Amniotic epithelial cell (primary cell): ENCODE measurements around the gene IKZF2.
A peak's percentile ranks its signal among the peaks of the same experiment; 100 is the strongest.

Source experiments
- DNase-seq: peaks from one replicate; pipeline ENCODE4 v3.0.0-alpha.2; 2010; ENCODE audit warnings: low read depth

The IKZF2 gene

DNA sequence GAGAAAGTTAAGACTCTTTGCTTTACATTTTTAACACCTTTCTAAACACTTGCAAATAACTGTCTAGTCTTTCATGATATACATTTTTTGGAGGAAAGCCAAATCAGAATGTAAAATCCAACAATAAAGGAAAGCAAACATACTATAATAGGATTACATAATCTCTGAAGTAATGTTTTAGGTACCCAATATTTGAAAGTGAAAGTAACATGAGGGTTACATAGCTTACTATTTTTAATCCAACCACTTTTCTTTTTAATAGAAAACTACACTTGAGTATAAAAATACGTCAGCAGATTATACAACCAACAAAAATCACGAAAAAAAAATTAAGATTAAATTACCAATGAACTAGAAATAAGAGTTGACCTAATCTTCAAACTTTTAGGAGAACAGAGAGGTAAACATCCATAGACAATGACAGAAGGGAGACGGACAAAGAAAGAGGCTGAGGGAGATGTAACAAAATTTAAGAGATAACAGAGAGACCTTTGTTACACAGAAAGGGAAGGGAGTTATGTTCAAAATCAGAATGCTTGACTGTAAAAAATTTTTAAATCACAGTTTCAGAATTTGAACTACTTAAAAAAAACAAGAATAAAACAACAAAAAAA lies 150.0 kb downstream of the IKZF2 start:
- DNase-seq, result no peak

- DNase-seq, result peak; percentile 68
Observed at GRCh38 chr2:212998626-212999359, 152.6 kb downstream of the IKZF2 start.

DNA sequence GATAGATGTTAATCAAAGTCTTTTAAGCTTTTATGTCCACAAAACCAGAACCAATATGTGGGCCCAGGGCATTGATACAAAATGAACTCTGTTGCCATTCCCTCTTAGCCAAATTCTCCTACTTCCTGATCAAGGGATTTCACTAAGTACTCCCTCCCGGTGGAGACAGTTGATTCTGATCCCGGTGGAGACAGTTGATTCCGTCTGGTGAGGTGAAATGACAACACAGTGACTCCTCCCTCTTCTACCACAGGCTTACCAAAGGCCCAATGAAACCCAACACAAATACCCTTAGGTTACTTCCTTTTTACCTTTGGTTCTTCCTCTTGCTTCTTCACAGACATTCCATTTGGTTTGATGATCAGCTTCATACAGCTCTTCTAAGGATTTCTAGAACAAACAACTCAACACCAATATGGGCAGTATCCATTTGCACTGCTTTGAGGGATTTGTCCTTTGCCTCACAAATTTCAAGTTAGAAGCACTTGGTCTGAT lies 153.8 kb downstream of the IKZF2 start:
- no peak for DNase-seq

GRCh38 chr2:212995920-212996319 lies 155.5 kb downstream of the IKZF2 start:
- DNase-seq, result peak; percentile 34

DNA sequence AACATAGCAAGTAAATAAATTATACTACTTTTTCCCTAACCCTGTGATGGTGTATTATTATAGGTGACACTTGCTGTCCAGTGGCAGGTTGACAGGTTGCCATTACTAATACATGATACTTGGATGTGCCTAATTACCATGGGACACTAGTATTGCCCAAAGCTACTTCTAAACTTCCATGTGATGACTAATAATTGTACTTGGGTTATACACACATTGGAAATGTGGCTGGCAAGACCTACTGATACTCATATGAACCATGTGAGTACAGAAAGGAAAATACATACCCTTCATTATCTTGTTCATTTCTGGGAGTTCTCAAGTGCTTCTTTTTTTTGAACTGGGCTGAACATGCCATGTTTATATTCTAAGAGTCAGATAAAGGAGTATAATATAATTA lies 156.4 kb downstream of the IKZF2 start:
- no peak for DNase-seq

- DNase-seq, result no peak
Observed at GRCh38 chr2:212991120-212991519, 160.3 kb downstream of the IKZF2 start.

DNA sequence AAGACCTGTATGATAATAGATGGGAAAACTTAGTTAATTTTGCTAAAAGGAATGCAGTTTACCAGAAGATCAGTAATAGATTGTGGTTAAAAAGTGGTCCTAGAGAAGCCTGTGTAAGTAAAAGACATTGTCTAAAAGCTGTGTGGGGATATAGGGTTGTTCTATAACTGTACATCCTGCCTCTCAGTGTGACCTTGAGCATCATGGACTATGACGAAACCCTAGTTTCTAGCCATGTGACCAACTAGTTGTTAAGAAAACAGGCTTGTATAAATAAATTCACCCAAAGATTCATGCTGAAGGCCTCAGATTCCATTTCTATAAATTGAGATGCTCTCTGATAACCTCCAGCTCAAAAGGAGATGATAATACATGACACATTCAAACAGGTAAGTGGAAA lies 160.7 kb downstream of the IKZF2 start:
- DNase-seq, result peak; percentile 66

DNA sequence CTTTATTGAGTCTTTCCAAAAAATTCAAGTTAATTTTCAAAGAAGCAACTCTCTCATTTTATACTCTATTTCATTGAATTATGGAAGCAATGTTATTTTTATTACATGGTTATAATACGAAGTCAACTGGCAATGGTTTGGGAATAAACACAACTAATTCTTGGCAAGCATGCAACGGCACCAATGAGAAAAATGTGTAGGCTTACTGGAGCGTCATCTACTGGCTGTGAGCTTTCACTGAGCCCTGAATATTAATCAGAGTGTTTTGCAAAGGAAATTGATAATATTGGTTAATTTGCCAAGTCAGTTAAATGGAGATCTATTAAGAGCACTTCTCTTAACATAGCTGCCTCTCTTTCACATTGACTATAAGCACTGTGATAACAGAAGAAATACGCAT lies 163.9 kb downstream of the IKZF2 start:
- DNase-seq, result no peak

- DNase-seq, result peak; percentile 91
Observed at GRCh38 chr2:212984129-212984528, 167.3 kb downstream of the IKZF2 start.

- peak; percentile 63 for DNase-seq
Observed at GRCh38 chr2:212979799-212980198, 171.6 kb downstream of the IKZF2 start.

GRCh38 chr2:212979046-212979612 lies 172.3 kb downstream of the IKZF2 start:
- DNase-seq, result no peak

- no peak for DNase-seq
Observed at GRCh38 chr2:212977152-212977551, 174.3 kb downstream of the IKZF2 start.

- DNase-seq, result no peak
Observed at GRCh38 chr2:212975333-212975732, 176.1 kb downstream of the IKZF2 start.

- peak; percentile 99 for DNase-seq
Observed at GRCh38 chr2:212974692-212975091, 176.7 kb downstream of the IKZF2 start.

- DNase-seq, result no peak
Observed at GRCh38 chr2:212973347-212973746, 178.1 kb downstream of the IKZF2 start.

DNA sequence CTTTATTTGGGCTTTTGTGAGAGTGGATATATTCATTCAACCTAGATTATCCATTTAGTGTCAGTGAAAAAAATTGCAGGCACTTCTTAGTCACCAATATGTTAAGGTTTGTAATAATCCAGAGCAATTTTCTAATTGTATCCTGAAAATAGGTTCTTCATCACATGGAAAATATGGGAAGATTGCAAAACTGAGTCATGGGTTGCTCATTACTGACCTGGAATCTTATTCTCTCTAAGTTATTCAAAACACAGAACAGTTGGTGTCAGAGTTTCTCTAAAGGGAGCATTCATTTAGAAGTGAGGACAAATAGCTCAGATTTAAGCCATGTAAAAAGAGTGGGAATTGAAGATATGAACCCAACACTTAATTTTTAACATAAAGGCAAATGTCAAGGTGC lies 181.3 kb downstream of the IKZF2 start:
- peak; percentile 61 for DNase-seq

DNA sequence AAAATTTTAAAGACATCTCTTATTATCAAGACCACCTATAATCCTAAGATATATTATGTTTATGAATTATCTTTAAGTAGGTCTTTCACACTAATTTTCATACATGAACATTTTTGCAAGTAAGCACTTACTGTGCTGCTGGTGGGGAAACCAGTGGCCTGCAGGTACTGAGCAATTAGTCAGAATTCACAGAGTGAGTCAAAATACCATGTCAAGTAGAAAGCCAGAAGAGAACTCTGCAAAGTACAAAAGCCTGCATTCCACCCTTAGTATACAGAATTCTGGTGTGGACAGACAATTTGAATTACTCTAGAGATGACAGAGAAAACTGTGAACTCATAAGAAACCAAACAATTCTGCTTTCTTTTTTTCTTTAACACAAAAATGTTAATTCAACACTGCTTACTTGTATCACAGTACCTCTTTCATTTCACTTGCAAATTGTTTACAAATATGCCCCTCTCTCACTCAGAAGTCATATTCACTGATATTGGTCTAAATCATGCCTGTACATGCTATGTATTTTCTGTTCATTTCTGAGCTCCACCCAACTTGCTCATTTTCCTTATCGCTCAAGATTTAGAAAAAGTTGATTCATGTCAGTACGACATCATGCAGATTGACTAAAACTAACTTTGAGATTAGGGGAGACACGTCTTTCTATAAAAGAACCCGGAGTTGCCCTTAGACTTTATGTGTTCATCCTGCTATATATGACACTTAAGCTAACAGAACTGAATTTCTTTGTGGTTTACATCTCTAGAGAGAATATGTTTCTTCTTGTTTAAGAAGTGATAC lies 182.9 kb downstream of the IKZF2 start:
- DNase-seq, result peak; percentile 46

DNA sequence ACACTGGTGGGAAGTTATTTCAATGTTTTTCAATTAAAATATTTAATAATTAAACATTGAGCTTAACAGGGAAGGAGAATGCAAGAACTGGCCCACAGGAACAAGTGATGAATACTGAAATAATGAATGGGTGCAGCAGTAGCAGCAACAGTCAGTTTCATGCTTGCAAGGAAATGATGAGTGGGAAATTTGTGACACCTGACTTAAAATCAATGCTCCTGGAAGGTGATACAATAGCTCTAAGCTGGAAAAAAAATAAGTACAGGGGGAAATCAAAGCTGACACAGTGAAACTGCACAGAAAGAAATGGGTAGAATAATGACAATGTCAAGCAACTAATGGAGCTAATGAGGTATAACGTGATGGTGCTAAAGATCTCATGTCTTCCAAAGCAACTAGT lies 184.5 kb downstream of the IKZF2 start:
- no peak for DNase-seq

- no peak for DNase-seq
Observed at GRCh38 chr2:212962691-212963090, 188.7 kb downstream of the IKZF2 start.

- DNase-seq, result peak; percentile 49
Observed at GRCh38 chr2:212961255-212961654, 190.2 kb downstream of the IKZF2 start.

GRCh38 chr2:212960336-212960735 lies 191.1 kb downstream of the IKZF2 start:
- no peak for DNase-seq

GRCh38 chr2:212959471-212960117 lies 191.8 kb downstream of the IKZF2 start:
- peak; percentile 73 for DNase-seq
